HepG2 (cell line): ENCODE results near the gene NGFR. TPM values are rescaled to one million over a fixed set of nuclear protein-coding genes. Genes with fewer than 3 reads are reported as not detected.
A peak's percentile ranks its signal among the peaks of the same experiment; 100 is the strongest.

ENCODE experiments used
- ATAC-seq: fragments of 200-7000 bp; cut with Tn5 transposase; 3 replicates; pipeline ENCODE4 v1.9.1; 2020; ENCODE audit warnings: mild to moderate bottlenecking, moderate library complexity
- BruUV-seq: library from RNA; stranded (reverse); fragments of 400-500 nt; replicated peaks from 2 replicates; lab custom pipeline; 2021; lab: Mats Ljungman, UMichigan
- CTCF ChIA-PET: fragments of 300-600 bp; formaldehyde crosslinking; extraction: SDS; loops from one replicate; lab custom pipeline; 2021; ENCODE audit warnings: low total read pairs, inconsistent platforms, low intra/inter-chr PET ratio; lab: Yijun Ruan, JAX
- POLR2A ChIA-PET: fragments of 350-600 bp; sonication (Branson Sonifier 250); formaldehyde crosslinking; loops from one replicate; lab custom pipeline; 2020; ENCODE audit warnings: antibody characterized with exemption, inconsistent platforms; lab: Yijun Ruan, JAX
- DNase-seq: peaks from one replicate; pipeline ENCODE4 v3.0.0-alpha.2; 2015; ENCODE audit warnings: low spot score
- FAIRE-seq: peaks from 3 replicates; lab custom pipeline; 2011; peaks lifted over from hg19 to GRCh38; lab: Jason Lieb, UNC
- H2AFZ ChIP-seq: one replicate; pipeline ENCODE4 v1.6.1; 2011; ENCODE audit warnings: low read length, inconsistent platforms
- H3K27ac ChIP-seq: fragments of 300-600 bp; 3 replicates; pipeline ENCODE4 v1.8.0; 2011; ENCODE audit warnings: mixed run types, mild to moderate bottlenecking, mixed read lengths, low read length, inconsistent platforms; ENCODE audit not compliant: insufficient read depth; ENCODE audit errors: extremely low read length
- H3K27me3 ChIP-seq, 2 experiments: fragments of 200-600 bp in 1 of 2; 2 replicates in 1 of 2; 3 replicates in 1 of 2; pipeline versions ENCODE4 v1.6.0 to v1.8.0; 2011; ENCODE audit warnings: low read length in 2 of 2, mild to moderate bottlenecking in 2 of 2, moderate library complexity in 2 of 2, inconsistent platforms in 1 of 2; ENCODE audit not compliant: insufficient read depth in 2 of 2, control insufficient read depth in 1 of 2
- H3K36me3 ChIP-seq, 2 experiments: fragments of 200-600 bp in 1 of 2; replicated peaks in 1 of 2; 2 replicates in 1 of 2; 3 replicates in 1 of 2; pipeline versions ENCODE4 v1.5.1 to v1.8.0; 2011; ENCODE audit warnings: low read length in 2 of 2, inconsistent platforms in 1 of 2; ENCODE audit not compliant: insufficient read depth in 2 of 2, control insufficient read depth in 1 of 2
- H3K4me1 ChIP-seq: 2 replicates; pipeline ENCODE4 v1.5.1; 2012; ENCODE audit warnings: low read length, inconsistent platforms; ENCODE audit not compliant: insufficient read depth
- H3K4me2 ChIP-seq: 2 replicates; pipeline ENCODE4 v1.6.0; 2011; ENCODE audit warnings: low read depth, low read length, inconsistent platforms
- H3K4me3 ChIP-seq, 3 experiments: fragments of 200-600 bp in 1 of 3; sonication (generic), shearing (Covaris generic) in 1 of 3; replicated peaks in 1 of 3; 2 replicates each; pipeline ENCODE4 v1.5.1; 2011 to 2016; ENCODE audit warnings: low read length in 3 of 3, inconsistent platforms in 2 of 3, low read depth in 2 of 3, mild to moderate bottlenecking in 2 of 3, control low read depth in 1 of 3, mixed read lengths in 1 of 3; ENCODE audit not compliant: insufficient read depth in 1 of 3
- H3K79me2 ChIP-seq: one replicate; pipeline ENCODE4 v1.6.1; 2011; ENCODE audit warnings: low read length, inconsistent platforms; ENCODE audit not compliant: insufficient read depth
- H3K9ac ChIP-seq: 2 replicates; pipeline ENCODE4 v1.6.0; 2011; ENCODE audit warnings: mild to moderate bottlenecking, low read depth, low read length, inconsistent platforms; ENCODE audit not compliant: insufficient read depth
- H3K9me3 ChIP-seq: 2 replicates; pipeline ENCODE4 v1.5.1; 2012; ENCODE audit warnings: mild to moderate bottlenecking, low read length
- H4K20me1 ChIP-seq: 2 replicates; pipeline ENCODE4 v1.6.0; 2011; ENCODE audit warnings: inconsistent platforms, mild to moderate bottlenecking, low read length, moderate library complexity; ENCODE audit not compliant: insufficient read depth
- ARNTL ChIP-seq: sonication (generic); formaldehyde crosslinking; IDR thresholded peaks from 2 replicates; pipeline ENCODE4 v1.4.0; 2020; ENCODE audit warnings: mild to moderate bottlenecking, missing genetic modification reagents
- BHLHE40 ChIP-seq: IDR thresholded peaks from 2 replicates; pipeline ENCODE4 v1.6.1; 2011; ENCODE audit warnings: low read length, improper control_type of control experiment
- DNMT1 ChIP-seq: sonication (generic); formaldehyde crosslinking; IDR thresholded peaks from 2 replicates; pipeline ENCODE4 v1.5.1; 2020; ENCODE audit warnings: mild to moderate bottlenecking, missing genetic modification reagents
- EEA1 ChIP-seq: sonication (generic); formaldehyde crosslinking; IDR thresholded peaks from 2 replicates; pipeline ENCODE4 v1.5.1; 2020; ENCODE audit warnings: mild to moderate bottlenecking, missing genetic modification reagents, borderline replicate concordance
- ERF ChIP-seq: IDR thresholded peaks from 2 replicates; pipeline ENCODE4 v1.6.1; 2018; ENCODE audit warnings: missing biosample characterization, missing genetic modification reagents
- KAT8 ChIP-seq: IDR thresholded peaks from 2 replicates; pipeline ENCODE4 v1.6.1; 2016; ENCODE audit warnings: missing genetic modification reagents, missing compliant biosample characterization
- NFE2L1 ChIP-seq: sonication (generic); formaldehyde crosslinking; IDR thresholded peaks from 2 replicates; pipeline ENCODE4 v1.4.0; 2020; ENCODE audit warnings: missing genetic modification reagents, mild to moderate bottlenecking, borderline replicate concordance
- ZNF329 ChIP-seq: sonication (generic); formaldehyde crosslinking; IDR thresholded peaks from 2 replicates; pipeline ENCODE4 v1.9.0; 2021; ENCODE audit warnings: low read depth, mild to moderate bottlenecking, missing genetic modification reagents
- ZNF614 ChIP-seq: IDR thresholded peaks from 2 replicates; pipeline ENCODE4 v1.6.1; 2018; ENCODE audit warnings: missing biosample characterization, missing genetic modification reagents, inconsistent platforms, borderline replicate concordance
- WGBS: methylation state at CpG from one replicate; pipeline ENCODE4 v1.1.6; 2017; ENCODE audit warnings: low lambda C conversion rate; 5-methylcytosine and 5-hydroxymethylcytosine counted together
- in situ Hi-C: cut with HindIII; loops from 2 replicates; pipeline ENCODE4 v1.10.0; 2017; ENCODE audit warnings: low pct_unique_long_range_greater_than_20kb; ENCODE audit not compliant: extremely low pct_ligation_motif_present
- intact Hi-C: fragments of 100-400 bp; cut with micrococcal nuclease; formaldehyde crosslinking; loops from one replicate; pipeline ENCODE4 v1.10.0; 2022; ENCODE audit not compliant: unreplicated experiment
- polyA plus RNA-seq, 8 experiments: library from polyadenylated mRNA; depleted of rRNA in 3 of 8; stranded (reverse) in 7 of 8; unstranded in 1 of 8; fragments of >200 nt; fragmentation: Illumina TruSeq in 4 of 8; extraction: Trizol in 4 of 8; gene quantifications; 2 replicates each; pipeline versions ENCODE4 v1.2.1 to v1.2.3, GENCODE V29; 2011 to 2016; ENCODE audit warnings: low read depth in 4 of 8, missing spikeins in 1 of 8, mixed read lengths in 1 of 8; ENCODE audit not compliant: insufficient read depth in 1 of 8
- total RNA-seq, 5 experiments: library from RNA; depleted of rRNA; stranded (reverse); fragments of >200 nt; fragmentation: Illumina TruSeq; extraction: Trizol; gene quantifications; 2 replicates each; pipeline ENCODE4 v1.2.3, GENCODE V29; 2016; ENCODE audit warnings: low read depth in 1 of 5

Gene NGFR
- total and polyA plus RNA-seq, 2 of the 13 experiments (the other 11 are each of a cell fraction or from before 2014, with no cell fraction given) = 1.1 to 1.8 TPM

DNA sequence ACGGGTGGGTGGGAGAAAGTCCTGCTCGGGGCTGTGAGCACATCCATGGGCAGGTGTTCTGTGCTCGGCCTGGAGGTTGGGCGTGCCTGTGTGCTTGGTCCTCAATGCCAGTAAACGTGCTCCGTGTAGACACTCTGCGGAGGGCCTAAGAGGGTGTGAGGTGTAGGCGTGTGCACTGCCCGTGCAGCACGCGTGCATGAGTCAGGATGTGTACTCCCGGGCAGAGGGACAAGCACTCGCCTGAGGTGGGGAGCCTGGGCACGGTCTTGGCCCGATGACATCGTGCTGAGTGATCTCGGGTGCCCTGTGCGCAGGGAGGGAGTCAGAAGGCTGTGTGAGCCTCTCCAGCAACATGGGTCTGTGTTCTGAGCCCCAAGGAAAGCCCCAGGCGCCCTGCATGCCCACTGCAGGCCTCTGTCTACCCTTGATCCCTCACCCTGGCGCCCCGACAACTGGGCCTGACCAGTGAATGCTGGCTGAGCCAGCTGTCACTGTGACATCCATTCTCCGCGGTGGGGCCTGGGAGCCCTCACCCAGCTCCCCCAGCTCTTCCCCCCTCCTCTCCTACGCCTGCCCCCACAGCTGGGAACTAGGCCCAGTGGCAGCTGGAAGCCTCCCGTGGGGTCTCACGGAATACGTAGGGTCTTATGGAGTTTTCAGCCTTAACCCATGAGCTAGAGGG lies 57.1 kb downstream of the NGFR start:
- FAIRE-seq = no peak
- whole genome bisulfite sequencing = 57% methylated on average over 25 of the region's 27 CpGs
- no peak for ATAC-seq
- H4K20me1 ChIP-seq = no peaks in the 10 kb centered on the region
- no peaks in the 10 kb centered on the region for H3K9me3 ChIP-seq
- in situ Hi-C loops (loop anchor here (5.0 kb wide), 2 partner anchors 55 to 140 kb away; partner anchors contain the start of genes NGFR and PHB1), intact Hi-C loops (loop anchor here (10.0 kb wide), 1 partner anchor 237 kb away; no protein-coding TSS in a partner anchor)
- H3K27ac ChIP-seq = no peak overlapping the region
- no peak overlapping the region for H3K4me2 ChIP-seq
- no peaks in the 10 kb centered on the region for H3K36me3 ChIP-seq
- no peak overlapping the region for H3K4me3 ChIP-seq
- H3K79me2 ChIP-seq = no peaks in the 10 kb centered on the region
- ChIA-PET POLR2A (interaction anchor here (1.1 kb wide), 1 partner anchor 137 kb away, joined by 3 read pairs; the partner anchor contains the start of gene PHB1), CTCF (interaction anchor here (1.8 kb wide), 1 partner anchor 144 kb away, joined by 5 read pairs; no protein-coding TSS in a partner anchor)
- no TSS peak for BruUV-seq
- TF ChIP-seq EEA1 (CRISPR knock-in tag) (0 out of 2 replicates have a peak, but pooled peaks have one; percentile 1), ARNTL (CRISPR knock-in tag) (no peak), ZNF329 (CRISPR knock-in tag) (no peak), KAT8 (CRISPR knock-in tag) (no peak), DNMT1 (CRISPR knock-in tag) (0 out of 2 replicates have a peak, but pooled peaks have one; percentile 47), NFE2L1 (CRISPR knock-in tag) (peak; percentile 59; the same call in 1 of the 2 replicates), ERF (no peak), ZNF614 (CRISPR knock-in tag) (no peak), BHLHE40 (peak; percentile 85)
- no peak overlapping the region for H2AFZ ChIP-seq
- no peak overlapping the region for H3K9ac ChIP-seq
- DNase-seq = no peak
- peaks cover 49% of the 10 kb centered on the region for H3K4me1 ChIP-seq
- H3K27me3 ChIP-seq = peaks cover 18 to 55% of the 10 kb centered on the region in 2 experiments
